WTC11 (cell line): ENCODE data around the gene FAM227B. TPM values are rescaled to one million over a fixed set of nuclear protein-coding genes. Genes with fewer than 3 reads are reported as not detected.

Source experiments
- ATAC-seq: fragments of 200-7000 bp; cut with Tn5 transposase; 2 replicates; pipeline ENCODE4 v1.10.0; 2021; ENCODE audit warnings: mild to moderate bottlenecking, moderate library complexity
- CTCF ChIA-PET: fragments of 300-600 bp; sonication (Branson Sonifier 250); formaldehyde crosslinking; loops from one replicate; lab custom pipeline; 2021; ENCODE audit warnings: antibody characterized with exemption; lab: Charles Lee
- POLR2A ChIA-PET: fragments of 350-600 bp; sonication (Branson Sonifier 250); formaldehyde crosslinking; loops from one replicate; lab custom pipeline; 2021; ENCODE audit warnings: antibody characterized with exemption; lab: Charles Lee
- DNase-seq: peaks from one replicate; pipeline ENCODE4 v3.0.0; 2021; ENCODE audit warnings: low spot score
- H3K27ac Mint-ChIP-seq: 2 replicates; pipeline ENCODE4 v1.8.0; 2021; ENCODE audit warnings: mixed read lengths
- H3K27me3 Mint-ChIP-seq: 2 replicates; pipeline ENCODE4 v1.8.0; 2021; ENCODE audit warnings: low read depth, mild to moderate bottlenecking, moderate library complexity, mixed read lengths
- H3K36me3 Mint-ChIP-seq: 2 replicates; pipeline ENCODE4 v1.8.0; 2021; ENCODE audit warnings: mixed read lengths
- H3K4me1 Mint-ChIP-seq: 2 replicates; pipeline ENCODE4 v1.8.0; 2022; ENCODE audit warnings: mixed read lengths
- H3K4me3 Mint-ChIP-seq: 2 replicates; pipeline ENCODE4 v1.8.0; 2021; ENCODE audit warnings: mild to moderate bottlenecking, moderate library complexity, mixed read lengths
- H3K9me3 Mint-ChIP-seq: 2 replicates; pipeline ENCODE4 v1.8.0; 2021; ENCODE audit warnings: mixed read lengths
- AFF4 ChIP-seq: sonication (generic); formaldehyde crosslinking; IDR thresholded peaks from 2 replicates; pipeline ENCODE4 v1.8.1; 2023; ENCODE audit warnings: mild to moderate bottlenecking, missing genetic modification reagents, borderline replicate concordance
- AR ChIP-seq: fragments of 250-450 bp; sonication (Bioruptor Pico); IDR thresholded peaks from 2 replicates; pipeline ENCODE4 v1.9.0; 2021; ENCODE audit warnings: mild to moderate bottlenecking
- ARID4B ChIP-seq: sonication (generic); formaldehyde crosslinking; IDR thresholded peaks from 2 replicates; pipeline ENCODE4 v1.8.0; 2023; ENCODE audit warnings: missing genetic modification reagents, mild to moderate bottlenecking, borderline replicate concordance
- ATF1 ChIP-seq: sonication (generic); formaldehyde crosslinking; IDR thresholded peaks from 2 replicates; pipeline ENCODE4 v1.8.1; 2023; ENCODE audit warnings: mild to moderate bottlenecking, moderate library complexity, missing genetic modification reagents
- EMX1 ChIP-seq: fragments of 250-450 bp; sonication (Bioruptor Pico); IDR thresholded peaks from 2 replicates; pipeline ENCODE4 v1.8.0; 2021; ENCODE audit warnings: mild to moderate bottlenecking
- ETV6 ChIP-seq: sonication (generic); formaldehyde crosslinking; IDR thresholded peaks from 2 replicates; pipeline ENCODE4 v1.8.1; 2022; ENCODE audit warnings: mild to moderate bottlenecking, missing genetic modification reagents
- IRF1 ChIP-seq: sonication (generic); formaldehyde crosslinking; IDR thresholded peaks from 2 replicates; pipeline ENCODE4 v1.8.0; 2023; ENCODE audit warnings: missing genetic modification reagents
- IRF2 ChIP-seq: sonication (generic); formaldehyde crosslinking; IDR thresholded peaks from 2 replicates; pipeline ENCODE4 v1.8.0; 2022; ENCODE audit warnings: low read depth, missing genetic modification reagents, borderline replicate concordance
- NFATC4 ChIP-seq: fragments of 250-450 bp; sonication (Bioruptor Pico); IDR thresholded peaks from 2 replicates; pipeline ENCODE4 v1.9.0; 2021; ENCODE audit warnings: mild to moderate bottlenecking
- NFE2L1 ChIP-seq: sonication (generic); formaldehyde crosslinking; IDR thresholded peaks from 2 replicates; pipeline ENCODE4 v1.8.1; 2023; ENCODE audit warnings: missing genetic modification reagents
- NR1H2 ChIP-seq: sonication (generic); formaldehyde crosslinking; IDR thresholded peaks from 2 replicates; pipeline ENCODE4 v1.9.0; 2021; ENCODE audit warnings: mild to moderate bottlenecking, moderate library complexity, missing genetic modification reagents
- SMAD4 ChIP-seq: sonication (generic); formaldehyde crosslinking; IDR thresholded peaks from 2 replicates; pipeline ENCODE4 v1.8.0; 2022; ENCODE audit warnings: mild to moderate bottlenecking, missing genetic modification reagents
- SOX15 ChIP-seq: fragments of 250-450 bp; sonication (Bioruptor Pico); IDR thresholded peaks from 2 replicates; pipeline ENCODE4 v1.9.0; 2021; ENCODE audit warnings: mild to moderate bottlenecking
- TCF7 ChIP-seq: sonication (generic); formaldehyde crosslinking; IDR thresholded peaks from 2 replicates; pipeline ENCODE4 v1.8.0; 2022; ENCODE audit warnings: mild to moderate bottlenecking, low read depth, missing genetic modification reagents, moderate library complexity
- TEAD4 ChIP-seq: sonication (generic); formaldehyde crosslinking; IDR thresholded peaks from 2 replicates; pipeline ENCODE4 v1.8.0; 2022; ENCODE audit warnings: mild to moderate bottlenecking, missing genetic modification reagents
- ZBTB21 ChIP-seq: sonication (generic); formaldehyde crosslinking; IDR thresholded peaks from 2 replicates; pipeline ENCODE4 v1.8.1; 2023; ENCODE audit warnings: mild to moderate bottlenecking, missing genetic modification reagents, borderline replicate concordance
- ZNF121 ChIP-seq: sonication (generic); formaldehyde crosslinking; IDR thresholded peaks from 2 replicates; pipeline ENCODE4 v1.8.0; 2023; ENCODE audit warnings: missing genetic modification reagents
- ZNF317 ChIP-seq: sonication (generic); formaldehyde crosslinking; IDR thresholded peaks from 2 replicates; pipeline ENCODE4 v1.8.1; 2023; ENCODE audit warnings: low read depth, mild to moderate bottlenecking, moderate library complexity, missing genetic modification reagents, borderline replicate concordance
- ZNF416 ChIP-seq: fragments of 250-450 bp; sonication (Bioruptor Pico); IDR thresholded peaks from 2 replicates; pipeline ENCODE4 v1.9.0; 2021; ENCODE audit warnings: mild to moderate bottlenecking, inconsistent platforms
- total RNA-seq: library from RNA; stranded (reverse); gene quantifications from 3 replicates; pipeline ENCODE4 v1.2.3, GENCODE V29; 2021
- TF ChIP-seq, protein P1 (sequence below): sonication (generic); formaldehyde crosslinking; IDR thresholded peaks from 2 replicates; pipeline ENCODE4 v1.8.0; 2023; ENCODE audit warnings: mild to moderate bottlenecking, missing genetic modification reagents

FAM227B gene
- total RNA-seq, 1 experiment from 2014 or later, result 6.8 TPM

- H3K27me3 Mint-ChIP-seq, result no peaks in the 10 kb centered on the region; the same call in 1 of the 2 replicates
- no peak overlapping the region for H3K4me3 Mint-ChIP-seq
- no peak overlapping the region for H3K27ac Mint-ChIP-seq
- ATAC-seq (0 out of 2 replicates have a peak, but pooled peaks have one; percentile 41), DNase-seq (no peak)
- H3K9me3 Mint-ChIP-seq, result peaks cover 20% of the 10 kb centered on the region
- no peak for TF ChIP-seq EMX1
- H3K36me3 Mint-ChIP-seq, result peaks cover 5% of the 10 kb centered on the region; the same call in 1 of the 2 replicates
- peaks cover 5% of the 10 kb centered on the region for H3K4me1 Mint-ChIP-seq
- ChIA-PET POLR2A (no interaction called here), CTCF (no interaction called here)
Observed at GRCh38 chr15:49606594-49606993, 14.0 kb downstream of the FAM227B start.

DNA sequence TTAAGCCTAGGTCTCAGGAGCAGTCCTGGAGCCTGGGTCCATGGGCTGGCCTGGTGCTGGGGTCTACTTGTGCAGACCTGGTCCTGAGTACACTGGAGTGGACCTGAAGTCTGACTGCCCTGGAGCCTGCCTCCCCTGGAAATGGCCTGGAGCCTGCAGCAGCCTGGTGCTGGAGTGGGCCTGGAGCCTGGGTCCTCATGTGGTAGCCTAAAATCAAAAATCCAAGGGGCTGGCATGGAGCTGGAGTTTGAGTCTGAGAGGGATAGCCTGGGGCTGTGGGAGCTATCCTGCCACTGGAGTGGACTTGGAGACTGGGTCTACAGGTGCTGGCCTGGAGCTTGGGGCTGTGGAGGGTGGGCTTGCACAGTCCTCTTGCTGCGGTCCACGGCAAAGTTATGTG lies 15.0 kb downstream of the FAM227B start:
- Mint-ChIP-seq H3K4me3 (no peak overlapping the region), H3K27me3 (no peaks in the 10 kb centered on the region; the same call in 1 of the 2 replicates), H3K27ac (no peak overlapping the region), H3K36me3 (peaks cover 8% of the 10 kb centered on the region; the same call in 1 of the 2 replicates), H3K4me1 (peaks cover 3% of the 10 kb centered on the region), H3K9me3 (peaks cover 24% of the 10 kb centered on the region)
- TF ChIP-seq AR (CRISPR knock-in tag) (no peak), SOX15 (CRISPR knock-in tag) (no peak), ZNF416 (CRISPR knock-in tag) (no peak), NR1H2 (CRISPR knock-in tag) (no peak), NFE2L1 (CRISPR knock-in tag) (no peak), TCF7 (CRISPR knock-in tag) (no peak), ETV6 (no peak), AFF4 (CRISPR knock-in tag) (no peak), ATF1 (CRISPR knock-in tag) (no peak), SMAD4 (CRISPR knock-in tag) (no peak), ARID4B (CRISPR knock-in tag) (no peak), ZNF317 (CRISPR knock-in tag) (no peak), NFATC4 (CRISPR knock-in tag) (no peak), IRF1 (CRISPR knock-in tag) (no peak), TEAD4 (CRISPR knock-in tag) (no peak), ZBTB21 (CRISPR knock-in tag) (no peak), ZNF121 (CRISPR knock-in tag) (no peak), IRF2 (CRISPR knock-in tag) (no peak)
- TF ChIP-seq, protein P1, sequence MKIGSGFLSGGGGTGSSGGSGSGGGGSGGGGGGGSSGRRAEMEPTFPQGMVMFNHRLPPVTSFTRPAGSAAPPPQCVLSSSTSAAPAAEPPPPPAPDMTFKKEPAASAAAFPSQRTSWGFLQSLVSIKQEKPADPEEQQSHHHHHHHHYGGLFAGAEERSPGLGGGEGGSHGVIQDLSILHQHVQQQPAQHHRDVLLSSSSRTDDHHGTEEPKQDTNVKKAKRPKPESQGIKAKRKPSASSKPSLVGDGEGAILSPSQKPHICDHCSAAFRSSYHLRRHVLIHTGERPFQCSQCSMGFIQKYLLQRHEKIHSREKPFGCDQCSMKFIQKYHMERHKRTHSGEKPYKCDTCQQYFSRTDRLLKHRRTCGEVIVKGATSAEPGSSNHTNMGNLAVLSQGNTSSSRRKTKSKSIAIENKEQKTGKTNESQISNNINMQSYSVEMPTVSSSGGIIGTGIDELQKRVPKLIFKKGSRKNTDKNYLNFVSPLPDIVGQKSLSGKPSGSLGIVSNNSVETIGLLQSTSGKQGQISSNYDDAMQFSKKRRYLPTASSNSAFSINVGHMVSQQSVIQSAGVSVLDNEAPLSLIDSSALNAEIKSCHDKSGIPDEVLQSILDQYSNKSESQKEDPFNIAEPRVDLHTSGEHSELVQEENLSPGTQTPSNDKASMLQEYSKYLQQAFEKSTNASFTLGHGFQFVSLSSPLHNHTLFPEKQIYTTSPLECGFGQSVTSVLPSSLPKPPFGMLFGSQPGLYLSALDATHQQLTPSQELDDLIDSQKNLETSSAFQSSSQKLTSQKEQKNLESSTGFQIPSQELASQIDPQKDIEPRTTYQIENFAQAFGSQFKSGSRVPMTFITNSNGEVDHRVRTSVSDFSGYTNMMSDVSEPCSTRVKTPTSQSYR (CRISPR knock-in tag), result no peak
- ChIA-PET POLR2A (no interaction called here), CTCF (no interaction called here)
- ATAC-seq, result no peak
- DNase-seq, result no peak
